T-helper 22 cell (primary cell): ENCODE measurements around the gene EYS.
"Not testable (repeated sequence)": the region's sequence is repeated elsewhere in the genome, so short reads cannot be mapped to it uniquely, and the experiment has no call there.

ENCODE experiments used
- DNase-seq: peaks from one replicate; pipeline ENCODE4 v3.0.0-alpha.2; 2020; ENCODE audit warnings: low read depth

EYS gene

GRCh38 chr6:65081756-65082155, 625.3 kb downstream of the EYS start:
- DNase-seq, result no peak

GRCh38 chr6:65075705-65076230, 631.3 kb downstream of the EYS start:
- no peak for DNase-seq

GRCh38 chr6:65072500-65072899, 634.5 kb downstream of the EYS start:
- DNase-seq, result no peak

DNA sequence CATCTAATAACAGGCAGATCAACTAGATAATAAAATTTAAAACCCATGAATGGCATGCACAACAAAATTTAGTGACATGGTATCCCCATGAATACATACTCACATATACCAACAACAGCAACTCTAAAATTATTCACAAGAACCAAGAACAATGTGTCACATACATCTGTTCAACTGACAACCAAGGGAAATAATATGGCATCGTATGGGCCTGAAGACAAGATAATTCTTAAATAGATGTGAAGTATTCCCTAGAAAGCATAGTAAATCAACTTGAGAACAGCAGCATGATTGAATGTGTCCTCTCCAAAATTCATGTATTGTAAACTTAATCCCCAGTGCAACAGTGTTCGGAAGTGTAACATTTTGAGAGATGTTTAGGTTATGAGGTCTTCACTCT, 635.5 kb downstream of the EYS start:
- DNase-seq, result no peak

GRCh38 chr6:65064844-65065243, 642.2 kb downstream of the EYS start:
- no peak for DNase-seq

DNA sequence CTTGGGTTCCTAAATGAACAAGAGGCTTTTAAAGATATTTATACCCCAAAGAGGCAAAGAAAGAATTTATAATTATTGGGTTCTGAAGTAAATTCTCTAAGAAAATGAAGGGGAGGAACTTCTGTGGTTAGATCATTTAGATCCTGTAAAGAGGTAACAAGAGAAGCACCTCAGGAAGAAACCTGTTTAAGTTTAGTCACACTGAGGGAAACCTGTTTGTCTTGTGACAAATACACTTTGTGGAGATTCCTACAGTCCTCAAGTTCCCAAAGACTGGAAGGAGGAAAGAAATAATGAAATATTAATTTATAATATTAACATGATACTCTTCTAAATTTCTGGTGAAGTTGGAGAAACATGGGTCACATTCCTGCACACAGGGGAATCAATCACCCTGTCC, 647.5 kb downstream of the EYS start:
- no peak for DNase-seq

GRCh38 chr6:65055545-65055944, 651.5 kb downstream of the EYS start:
- no peak for DNase-seq

DNA sequence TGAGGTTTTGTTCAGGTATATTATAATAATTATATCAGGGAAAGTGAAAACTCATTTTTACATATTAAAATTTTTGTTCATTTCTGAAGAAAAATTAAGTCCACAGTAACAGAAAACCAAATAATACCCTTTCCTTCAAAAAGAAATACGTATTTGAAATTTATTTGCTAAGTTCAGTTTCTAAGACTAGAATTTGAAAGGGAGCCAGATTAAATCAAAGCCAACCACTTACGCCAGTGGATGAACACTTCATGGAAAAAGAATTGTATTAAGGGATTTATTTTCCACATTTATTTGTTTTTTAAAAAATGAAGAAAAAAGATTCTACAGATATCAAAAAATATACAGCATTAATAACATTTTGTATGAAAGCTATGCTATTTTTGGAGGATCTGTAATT, 654.4 kb downstream of the EYS start:
- no peak for DNase-seq

GRCh38 chr6:65045801-65046200, 661.2 kb downstream of the EYS start:
- no peak for DNase-seq

GRCh38 chr6:65014006-65014405, 693.0 kb downstream of the EYS start:
- DNase-seq, result no peak

DNA sequence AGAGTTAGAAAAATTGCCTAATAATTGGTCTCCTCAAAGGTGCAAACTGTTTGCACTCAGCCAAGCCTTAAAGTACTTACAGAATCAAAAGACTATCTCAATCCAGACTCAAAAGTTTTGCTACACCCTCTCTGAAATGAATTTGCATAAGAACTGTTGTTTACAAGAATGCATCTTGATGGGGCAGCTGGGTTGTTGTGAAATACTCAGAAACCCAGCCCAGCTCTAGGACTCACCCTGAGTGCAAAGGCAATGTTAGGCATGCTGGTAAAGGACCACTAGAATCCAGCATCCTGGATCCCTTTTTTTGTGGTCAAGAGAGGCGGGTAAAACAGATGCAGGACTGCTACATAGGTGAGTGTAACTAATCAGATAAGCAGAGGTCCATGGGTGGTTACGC, 700.2 kb downstream of the EYS start:
- no peak for DNase-seq

GRCh38 chr6:65004283-65004682, 702.7 kb downstream of the EYS start:
- no peak for DNase-seq

GRCh38 chr6:65002882-65003281, 704.1 kb downstream of the EYS start:
- not testable (repeated sequence) for DNase-seq

GRCh38 chr6:65000815-65001214, 706.2 kb downstream of the EYS start:
- DNase-seq, result no peak

DNA sequence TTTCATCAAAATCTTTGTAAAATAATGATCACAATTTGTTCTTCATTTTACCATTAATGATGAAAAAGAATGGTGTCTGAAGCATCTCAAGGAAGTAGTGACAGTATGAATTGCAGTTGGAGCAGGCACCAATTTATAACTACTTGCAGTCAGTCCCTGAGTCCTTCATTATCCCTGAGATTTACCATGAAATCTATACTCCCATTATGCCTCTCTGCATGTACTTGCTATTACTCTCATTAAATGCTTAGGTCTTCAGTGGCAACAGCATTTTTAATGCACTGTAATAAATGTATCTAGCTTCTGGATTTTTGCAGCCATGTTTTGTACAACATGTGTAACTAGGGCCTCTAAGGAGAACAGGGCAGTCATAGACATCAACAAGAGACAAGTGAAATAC, 708.8 kb downstream of the EYS start:
- DNase-seq, result no peak

- no peak for DNase-seq
Measured at GRCh38 chr6:64996301-64996700, 710.7 kb downstream of the EYS start.

- no peak for DNase-seq
Measured at GRCh38 chr6:64990652-64991304, 716.2 kb downstream of the EYS start.

- no peak for DNase-seq
Measured at GRCh38 chr6:64988148-64988547, 718.9 kb downstream of the EYS start.

DNA sequence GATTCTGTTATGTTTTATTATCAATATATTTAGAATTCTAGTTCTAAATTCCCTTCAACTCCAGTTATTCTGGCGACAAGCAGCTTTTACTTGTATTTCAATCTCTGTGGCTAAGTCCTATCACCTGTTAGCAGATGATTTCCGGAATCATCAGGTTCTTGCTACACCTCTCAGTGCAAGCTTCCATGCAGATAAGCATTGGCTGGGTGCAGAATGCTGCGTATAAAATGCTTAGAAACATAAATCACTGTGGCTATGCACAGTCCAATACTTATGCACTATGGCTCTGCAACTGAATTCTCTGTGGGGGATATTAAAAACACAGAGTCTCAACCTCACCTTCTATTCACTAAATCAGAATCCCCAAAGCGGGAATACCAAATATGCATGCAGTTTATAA, 720.0 kb downstream of the EYS start:
- DNase-seq, result no peak

- no peak for DNase-seq
Measured at GRCh38 chr6:64985726-64986125, 721.3 kb downstream of the EYS start.

GRCh38 chr6:64984948-64985347, 722.1 kb downstream of the EYS start:
- no peak for DNase-seq

GRCh38 chr6:64983089-64983488, 723.9 kb downstream of the EYS start:
- DNase-seq, result no peak

- DNase-seq, result no peak
Measured at GRCh38 chr6:64973142-64973541, 733.9 kb downstream of the EYS start.

DNA sequence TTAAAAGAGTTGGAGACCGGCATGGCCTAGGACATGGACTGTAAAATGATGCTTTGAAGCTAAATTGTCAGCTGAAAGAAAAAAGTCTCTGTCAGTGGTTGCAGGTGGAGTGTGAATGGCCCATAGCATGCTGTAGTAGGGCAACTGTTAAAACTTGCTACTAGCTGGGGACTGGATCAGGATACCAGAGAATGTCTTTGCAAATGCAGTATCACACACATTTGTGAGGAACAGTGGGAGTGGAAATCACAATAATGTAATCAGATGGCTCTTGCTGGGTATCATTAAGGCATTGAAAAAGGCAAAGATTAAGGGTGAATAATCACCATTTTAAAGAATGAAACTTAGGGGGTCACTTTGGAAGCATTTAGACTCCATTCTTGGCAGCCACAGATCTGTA, 737.9 kb downstream of the EYS start:
- DNase-seq, result no peak
